Frontal cortex (tissue), 4 donors: ENCODE measurements around the gene CXorf66. TPM values are rescaled to one million over a fixed set of nuclear protein-coding genes. Genes with fewer than 3 reads are reported as not detected.
"Not testable (repeated sequence)": the region's sequence is repeated elsewhere in the genome, so short reads cannot be mapped to it uniquely, and the experiment has no call there.

ENCODE experiments used
- DNase-seq, 2 donors: peaks; one replicate each; pipeline ENCODE4 v3.0.0; 2012; ENCODE audit warnings: low spot score in 2 of 2
- FAIRE-seq: peaks from 2 replicates; lab custom pipeline; 2012; peaks lifted over from hg19 to GRCh38; lab: Jason Lieb, UNC
- small RNA-seq: library from RNA; depleted of rRNA; stranded (forward); fragments of <200 nt; gene quantifications from one replicate; pipeline ENCODE3, GENCODE V24; 2014
- total RNA-seq: library from RNA; depleted of rRNA; stranded (reverse); fragments of >200 nt; gene quantifications from one replicate; pipeline ENCODE4 v1.2.3, GENCODE V29; 2014
- donor health status: control.
- donor health status: control.
- donor health status: control.

The CXorf66 gene
- total RNA-seq, 1 donor from 2014 or later, result not detected

DNA sequence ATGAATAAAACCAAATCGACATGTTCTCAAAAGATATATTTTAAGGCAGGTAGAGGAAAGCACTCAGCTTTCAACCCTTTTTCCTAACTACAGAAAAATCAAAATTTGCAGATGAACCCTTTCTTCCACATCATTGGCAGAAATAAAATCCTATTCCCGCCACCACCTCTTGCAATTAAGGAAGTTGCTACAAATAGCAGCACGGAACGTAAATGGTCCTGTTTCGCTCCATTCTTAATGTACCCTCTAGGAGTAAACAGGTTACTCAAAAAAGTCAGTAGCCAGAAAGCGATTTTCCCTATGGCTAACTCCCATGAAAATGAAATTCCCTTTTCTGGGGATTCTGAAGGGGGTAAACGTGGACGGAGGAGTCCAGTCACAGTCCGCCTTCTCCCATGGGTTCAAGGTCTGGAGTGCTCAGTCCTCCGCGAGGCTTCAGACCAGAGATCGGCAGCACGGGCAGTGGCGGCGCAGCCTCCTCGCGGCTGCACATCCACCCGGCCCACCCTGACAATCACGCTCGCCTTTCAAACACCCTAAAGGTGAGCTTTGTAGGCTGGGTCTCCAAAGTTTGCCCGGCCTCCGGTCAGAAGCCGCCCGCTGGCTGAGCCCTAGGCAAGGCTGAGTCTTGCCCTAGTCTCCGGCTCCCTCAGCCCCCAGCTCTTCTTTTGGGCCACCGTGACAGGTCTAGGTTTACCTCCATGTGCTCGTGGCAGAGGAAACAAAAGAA, 34.2 kb downstream of the CXorf66 start:
- DNase-seq (no peak), FAIRE-seq (no peak)

- FAIRE-seq, result no peak
- DNase-seq, result no peak
These were observed 34.9 kb downstream of the CXorf66 start for GRCh38 chrX:139930401-139930800.

- DNase-seq, result no peak
- no peak for FAIRE-seq
These were observed 35.4 kb downstream of the CXorf66 start for GRCh38 chrX:139929876-139930275.

DNA sequence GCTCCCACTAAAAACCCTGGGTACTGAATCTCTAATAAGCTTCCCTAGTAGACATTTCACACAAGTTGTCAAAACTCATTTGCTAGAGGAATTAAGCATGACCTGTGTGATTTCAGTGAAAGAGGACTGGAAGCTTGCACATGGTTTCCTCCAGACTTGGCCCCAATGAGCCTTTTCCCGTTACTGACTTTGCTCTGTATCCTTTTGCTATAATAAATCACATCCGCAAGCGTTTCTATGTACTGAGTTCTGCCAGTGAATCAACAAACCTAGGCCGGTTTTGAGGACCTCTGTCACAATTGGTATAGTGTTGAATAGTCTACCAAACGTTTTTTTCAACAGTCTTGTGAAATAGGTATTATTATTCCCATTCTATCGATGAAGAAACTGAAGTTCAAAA, 40.6 kb downstream of the CXorf66 start:
- no peak for FAIRE-seq
- no peak for DNase-seq

DNA sequence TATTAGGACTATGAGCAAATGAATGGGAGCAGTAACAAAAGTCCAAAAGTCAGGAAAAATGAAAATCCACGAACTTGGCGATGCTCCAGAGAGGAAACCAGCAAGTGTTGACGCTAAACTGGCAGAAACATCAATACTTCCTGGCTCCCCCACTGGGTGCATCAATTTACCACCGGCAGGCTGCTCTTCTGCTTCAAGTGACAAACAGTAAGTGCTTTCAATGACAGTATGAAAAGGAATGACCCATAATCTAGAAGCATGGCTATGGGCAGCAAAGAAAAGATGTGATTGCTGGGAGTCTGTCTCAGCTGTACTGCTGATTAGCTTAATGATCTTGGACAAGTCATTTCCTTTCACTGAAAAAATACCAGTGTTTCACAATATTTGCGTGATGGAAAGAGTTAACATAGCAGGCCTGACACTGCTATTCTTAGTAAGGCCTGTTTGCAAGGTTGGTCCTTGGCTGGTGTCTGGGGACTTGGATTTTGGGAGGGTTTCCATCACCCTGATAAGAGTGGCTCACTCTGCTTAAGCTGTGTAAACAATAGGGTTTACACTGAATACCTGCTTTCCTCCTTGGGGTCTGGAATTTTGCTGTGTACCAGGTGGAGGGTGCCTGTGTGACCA, 41.1 kb downstream of the CXorf66 start:
- no peak for DNase-seq
- FAIRE-seq, result no peak

- not testable (repeated sequence) for DNase-seq, FAIRE-seq
These were observed 44.2 kb downstream of the CXorf66 start for GRCh38 chrX:139921142-139921541.

DNA sequence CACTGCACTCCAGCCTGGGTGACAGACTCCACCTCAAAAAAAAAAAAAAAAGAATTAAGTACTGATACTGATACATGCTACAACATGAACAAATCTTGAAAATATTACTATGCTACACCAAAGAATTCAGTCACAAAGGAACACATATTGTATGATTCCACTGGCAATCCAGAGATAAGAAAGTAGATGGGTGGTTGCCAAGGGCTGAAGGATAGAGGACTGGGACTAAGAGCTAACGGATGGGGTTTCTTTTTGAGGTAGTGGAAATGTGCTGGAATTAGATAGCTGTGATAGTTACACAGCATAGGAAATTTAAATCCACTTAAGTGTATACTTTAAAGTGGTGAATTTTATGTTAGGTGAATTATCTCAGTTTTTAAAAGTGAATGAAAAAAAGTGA, 45.0 kb downstream of the CXorf66 start:
- FAIRE-seq, result no peak
- no peak for DNase-seq

DNA sequence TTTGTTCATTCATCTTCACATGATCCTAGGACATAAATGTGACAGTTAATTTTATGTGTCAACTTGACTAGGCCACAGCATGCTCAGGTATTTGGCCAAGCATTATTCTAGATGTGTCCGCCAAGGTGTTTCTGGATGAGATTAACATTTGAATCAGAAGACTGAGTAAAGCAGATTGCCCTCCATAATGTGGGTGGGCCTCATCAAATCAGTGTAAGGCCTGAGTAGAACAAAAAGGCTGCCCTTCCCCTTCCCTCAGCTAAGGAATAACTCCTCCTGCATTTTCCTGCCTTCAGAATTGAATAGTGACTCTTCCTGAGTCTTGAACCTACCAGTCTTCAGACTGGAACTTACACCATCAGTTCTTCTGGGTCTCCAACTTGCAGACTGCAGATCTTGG, 50.9 kb downstream of the CXorf66 start:
- FAIRE-seq (no peak), DNase-seq (no peak)

DNA sequence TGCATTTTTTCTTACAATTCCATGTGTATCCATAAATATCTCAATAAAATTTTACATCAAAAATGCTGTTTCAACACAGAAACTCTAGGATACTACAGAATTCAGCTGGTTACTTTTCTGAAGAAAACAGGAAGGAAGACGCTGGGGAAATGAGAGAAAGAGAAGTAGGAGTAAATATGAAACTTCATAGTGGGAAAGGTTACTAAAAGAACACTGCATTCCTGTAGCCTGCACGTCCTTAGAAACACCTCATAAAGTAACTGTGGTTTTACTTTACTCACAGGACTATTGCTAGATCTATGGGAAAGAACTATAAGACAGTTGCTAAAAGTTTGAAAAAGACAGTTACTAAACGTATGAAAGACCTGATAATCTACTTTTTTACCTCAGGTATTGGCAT, 55.6 kb downstream of the CXorf66 start:
- FAIRE-seq, result no peak
- DNase-seq, result no peak

GRCh38 chrX:139907078-139907477, 58.2 kb downstream of the CXorf66 start:
- FAIRE-seq, result no peak
- DNase-seq, result no peak

DNA sequence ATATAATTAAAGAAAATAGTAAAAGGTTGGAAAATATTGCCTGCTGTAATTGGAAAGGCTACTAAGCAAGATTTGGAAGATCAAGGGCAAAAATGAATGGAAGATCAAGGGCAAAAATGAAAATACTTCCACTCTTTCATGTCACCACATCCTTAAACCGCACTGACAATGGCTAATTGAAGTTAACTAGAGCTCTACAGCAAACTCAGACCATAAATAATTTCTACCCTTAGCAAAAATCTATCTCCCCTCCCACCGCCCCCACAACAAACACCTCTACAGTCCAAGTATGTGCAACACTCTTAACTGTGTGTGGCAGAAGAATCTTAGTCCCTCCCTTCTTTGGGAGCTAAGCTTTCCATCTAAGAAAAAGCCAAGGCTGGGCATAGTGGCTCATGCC, 59.6 kb downstream of the CXorf66 start:
- no peak for FAIRE-seq
- DNase-seq, result no peak

Small RNA genes lying within 50 kb of the gene (small RNA-seq; reads per million reads assigned to genes)
- gene MIR505, result 10.6 reads per million, percentile 95 among the genes with 10 or more reads in this experiment
- gene RF00425, result not detected

Other genes with a start within 250 kb of the CXorf66 start
- 54.2 TPM for gene ATP11C, start 32.5 kb downstream of the CXorf66 start, total RNA-seq